Measurements from ENCODE around the gene ANKK1.

GRCh38 chr11:113431746-113432145 is 44.2 kb downstream of the ANKK1 start:
- no peak for TF ChIP-seq CTCF (IDR thresholded peaks at IDR 0.05)
- no peak for TF ChIP-seq EP300 (IDR thresholded peaks at IDR 0.05)
- no peak for TF ChIP-seq POLR2A (IDR thresholded peaks at IDR 0.05; ENCODE audit: low read depth)

Data from esophagus muscularis mucosa (tissue), 4 donors.